IPS DF 4.7 (cell line): ENCODE results near the gene KCNG2.
"Not testable (repeated sequence)": the region's sequence is repeated elsewhere in the genome, so short reads cannot be mapped to it uniquely, and the experiment has no call there.

Source experiments
- DNase-seq: peaks from one replicate; pipeline ENCODE4 v3.0.0-alpha.2; 2013; ENCODE audit warnings: low spot score; ENCODE audit errors: extremely low read depth

The KCNG2 gene

DNA sequence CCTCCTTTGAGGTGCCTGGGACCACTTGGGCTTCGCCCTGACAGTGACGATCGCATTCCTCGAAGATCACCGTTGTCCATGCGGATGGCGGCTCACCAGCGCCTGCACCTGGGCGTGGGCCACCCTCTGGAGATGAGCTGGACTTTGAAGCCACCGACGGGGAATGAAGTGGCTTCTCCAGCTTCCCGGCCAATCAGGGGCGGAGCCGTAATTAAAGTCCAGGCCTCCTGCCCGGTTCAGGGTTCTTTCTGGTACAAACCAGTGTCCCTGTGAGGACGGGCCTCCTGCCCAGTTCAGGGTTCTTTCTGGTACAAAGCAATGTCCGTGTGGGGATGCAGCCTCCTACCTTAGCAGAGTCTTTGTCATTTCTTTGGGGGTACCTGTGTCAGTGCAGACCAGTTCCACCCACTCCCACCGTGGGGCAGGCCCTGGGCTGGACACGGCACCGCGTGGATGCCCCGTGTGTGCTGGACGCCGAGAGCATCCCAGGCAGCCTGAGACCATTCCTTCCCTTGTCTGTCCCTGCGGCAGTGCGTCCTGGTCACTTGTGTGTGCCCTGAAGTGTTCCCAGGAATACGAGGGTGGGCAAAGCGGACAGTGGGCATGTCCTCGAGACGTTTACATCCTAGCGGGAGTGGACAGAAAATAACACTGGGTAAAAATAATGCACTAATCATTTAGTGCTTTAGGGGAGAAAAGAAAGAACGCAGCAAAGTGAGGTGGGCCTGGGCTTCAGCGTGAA, 55.0 kb downstream of the KCNG2 start:
- DNase-seq: no peak

DNA sequence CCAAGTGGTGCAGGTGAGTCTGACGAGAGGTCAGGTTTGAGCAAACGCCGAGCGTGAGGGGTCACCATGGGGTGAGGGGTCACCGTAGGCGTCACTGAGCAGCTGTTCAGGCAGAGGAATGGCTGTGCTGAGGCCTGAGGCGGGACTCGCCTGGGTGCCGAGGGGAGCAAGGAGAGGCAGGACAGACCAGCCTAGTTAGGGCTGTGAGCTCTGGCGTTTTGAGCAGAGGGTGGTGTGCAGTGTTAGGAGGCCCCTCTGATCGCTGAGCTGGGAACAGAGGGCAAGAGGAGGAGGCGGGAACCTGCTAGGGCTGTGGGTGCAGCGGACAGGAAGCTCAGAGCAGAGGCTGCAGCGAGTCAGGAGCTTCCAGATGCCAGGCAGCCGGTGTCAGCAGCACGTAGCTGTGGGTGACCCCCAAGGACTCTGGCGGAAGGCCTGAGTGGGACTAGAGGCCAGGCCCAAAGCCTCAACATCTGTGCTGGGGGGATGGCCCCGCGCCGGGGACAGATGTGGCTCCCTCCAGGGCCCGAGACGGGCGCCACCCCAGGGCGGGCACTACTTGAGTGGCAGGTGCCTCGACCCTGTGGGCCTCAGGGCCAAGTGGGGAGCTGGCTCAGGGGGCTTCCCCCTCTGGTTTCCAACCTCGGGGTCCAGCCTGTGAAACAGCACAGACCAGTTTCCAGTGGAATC, 55.7 kb downstream of the KCNG2 start:
- DNase-seq: no peak

GRCh38 chr18:79853993-79854364, 56.2 kb downstream of the KCNG2 start:
- no peak for DNase-seq

DNA sequence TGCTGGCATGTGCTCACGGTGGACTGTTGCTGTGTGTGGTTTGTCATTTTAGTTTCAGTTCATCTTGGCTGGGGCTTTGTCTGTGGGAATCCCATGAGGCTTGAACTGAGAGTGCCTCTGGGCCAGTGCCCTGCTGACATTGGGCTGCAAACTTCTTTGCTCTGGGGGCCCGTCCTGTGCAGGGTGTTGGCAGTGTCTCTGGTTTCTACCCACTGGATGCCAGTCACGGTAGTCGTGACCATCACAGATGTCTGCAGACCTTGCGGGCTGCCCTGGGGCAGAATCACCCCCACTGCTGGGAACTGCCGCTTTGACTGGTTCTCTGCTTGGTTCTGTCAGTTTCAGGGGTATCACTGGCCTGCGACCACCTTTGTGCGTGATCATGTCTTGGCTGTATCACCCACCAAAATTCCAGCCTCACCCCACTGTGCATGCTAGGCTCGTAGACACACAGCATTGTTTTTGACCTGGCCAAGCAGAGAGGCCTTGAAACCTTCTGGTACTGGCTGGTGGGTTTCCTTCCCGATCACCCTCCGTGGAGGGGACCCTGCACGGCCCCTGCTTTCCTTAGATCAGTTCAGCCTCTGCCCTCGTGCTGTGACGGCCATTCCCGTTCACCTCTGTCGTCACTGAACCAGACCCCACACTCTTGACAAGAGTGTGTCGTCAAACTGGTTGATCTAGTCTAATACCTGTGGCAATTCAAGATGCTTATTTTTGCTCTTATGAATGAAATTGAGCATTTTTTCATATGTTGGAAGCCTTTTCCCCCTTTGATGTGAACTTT, 57.6 kb downstream of the KCNG2 start:
- DNase-seq: no peak

DNA sequence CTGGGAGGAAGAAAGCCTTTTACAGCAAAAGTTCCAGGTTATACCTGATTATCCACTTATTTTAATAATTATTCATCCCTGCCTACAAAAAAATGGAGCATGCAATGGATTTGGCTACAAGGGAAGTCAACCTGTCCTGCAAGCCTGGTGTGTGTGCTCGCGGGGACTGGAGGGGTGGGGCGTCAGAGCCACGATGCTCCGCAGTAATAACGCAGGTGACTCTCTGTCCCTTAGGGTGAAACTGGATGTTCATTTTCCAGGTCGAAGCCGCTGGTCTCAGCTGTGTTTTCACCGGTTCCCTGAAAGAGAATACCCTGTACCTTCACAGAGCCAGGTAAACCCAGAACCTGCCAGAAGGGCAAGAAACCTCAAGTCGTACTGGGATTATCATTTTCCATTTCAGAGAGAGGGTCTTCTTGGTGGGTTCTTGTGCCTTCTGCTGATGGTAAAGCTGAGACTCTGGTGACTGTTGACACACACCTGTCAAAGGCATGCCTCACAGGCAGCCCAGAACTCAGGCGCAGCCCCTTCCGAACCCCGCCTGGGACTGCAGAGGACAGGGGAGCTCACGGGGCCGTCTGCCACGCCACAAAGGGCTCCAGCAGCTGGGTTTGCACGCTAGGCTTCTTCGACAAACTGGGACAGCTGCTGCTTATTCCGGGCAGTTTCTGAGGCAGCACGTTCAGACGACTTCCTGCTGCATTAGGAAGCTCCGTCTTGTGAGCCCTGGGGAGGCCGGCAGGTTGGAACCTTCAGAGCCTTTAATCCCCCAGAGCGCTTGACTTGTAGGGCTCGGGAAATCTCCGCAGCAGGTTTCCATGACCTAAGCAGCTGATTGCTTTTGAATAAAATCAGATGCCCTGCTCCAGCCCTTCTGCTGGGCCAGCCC, 58.6 kb downstream of the KCNG2 start:
- peak; percentile 14 for DNase-seq

GRCh38 chr18:79857082-79857671, 59.4 kb downstream of the KCNG2 start:
- no peak for DNase-seq

GRCh38 chr18:79859314-79859713, 61.6 kb downstream of the KCNG2 start:
- DNase-seq: no peak

- DNase-seq: no peak
Observed at GRCh38 chr18:79861687-79862086, 63.9 kb downstream of the KCNG2 start.

- no peak for DNase-seq
Observed at GRCh38 chr18:79862562-79862961, 64.8 kb downstream of the KCNG2 start.

DNA sequence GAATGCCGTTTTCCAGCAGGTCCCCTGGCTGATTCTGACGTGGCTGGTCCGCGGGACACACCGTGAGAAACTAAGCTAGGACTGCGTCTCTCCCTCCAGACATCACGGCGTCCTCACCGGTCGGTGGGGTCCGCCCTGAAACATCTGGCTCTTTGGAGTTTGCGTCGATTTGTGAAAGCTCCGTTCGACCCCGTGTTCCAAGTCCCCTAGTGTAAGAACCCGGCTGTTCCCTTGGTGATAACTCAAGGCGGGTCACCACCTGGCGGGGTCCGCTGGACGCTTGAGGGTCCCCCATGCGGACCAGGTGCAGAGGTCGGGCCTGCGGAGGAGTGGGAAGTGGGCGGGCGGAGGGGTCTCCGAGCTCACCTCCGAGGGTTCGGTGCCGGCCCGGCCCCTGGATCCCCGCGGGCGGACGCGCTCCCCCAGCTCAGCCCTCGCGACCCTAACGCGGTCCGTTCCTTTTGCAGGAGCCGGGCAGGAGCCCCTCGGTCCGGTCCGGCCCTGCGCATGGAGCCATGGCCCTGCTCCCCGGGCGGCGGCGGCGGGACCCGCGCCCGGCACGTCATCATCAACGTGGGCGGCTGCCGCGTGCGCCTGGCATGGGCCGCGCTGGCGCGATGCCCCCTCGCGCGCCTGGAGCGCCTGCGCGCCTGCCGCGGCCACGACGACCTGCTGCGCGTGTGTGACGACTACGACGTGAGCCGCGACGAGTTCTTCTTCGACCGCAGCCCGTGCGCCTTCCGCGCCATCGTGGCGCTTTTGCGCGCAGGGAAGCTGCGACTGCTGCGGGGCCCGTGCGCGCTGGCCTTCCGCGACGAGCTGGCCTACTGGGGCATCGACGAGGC, 65.6 kb downstream of the KCNG2 start:
- DNase-seq: no peak

- no peak for DNase-seq
Observed at GRCh38 chr18:79864006-79864725, 66.4 kb downstream of the KCNG2 start.

GRCh38 chr18:79864955-79865354, 67.2 kb downstream of the KCNG2 start:
- DNase-seq: not testable (repeated sequence)

DNA sequence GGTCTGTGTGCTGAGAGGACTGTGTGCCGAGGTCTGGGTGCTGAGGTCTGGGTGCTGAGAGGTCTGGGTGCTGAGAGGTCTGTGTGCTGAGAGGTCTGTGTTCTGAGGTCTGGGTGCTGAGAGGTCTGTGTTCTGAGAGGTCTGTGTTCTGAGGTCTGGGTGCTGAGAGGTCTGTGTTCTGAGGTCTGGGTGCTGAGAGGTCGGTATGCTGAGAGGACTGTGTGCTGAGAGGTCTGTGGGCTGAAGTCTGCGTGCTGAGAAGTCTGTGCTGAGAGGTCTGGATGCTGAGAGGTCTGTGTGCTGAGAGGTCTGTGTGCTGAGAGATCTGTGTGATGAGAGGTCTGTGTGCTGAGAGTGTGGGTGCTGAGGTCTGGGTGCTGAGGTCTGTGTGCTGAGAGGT, 68.2 kb downstream of the KCNG2 start:
- not testable (repeated sequence) for DNase-seq

GRCh38 chr18:79866889-79867574, 69.3 kb downstream of the KCNG2 start:
- DNase-seq: no peak

DNA sequence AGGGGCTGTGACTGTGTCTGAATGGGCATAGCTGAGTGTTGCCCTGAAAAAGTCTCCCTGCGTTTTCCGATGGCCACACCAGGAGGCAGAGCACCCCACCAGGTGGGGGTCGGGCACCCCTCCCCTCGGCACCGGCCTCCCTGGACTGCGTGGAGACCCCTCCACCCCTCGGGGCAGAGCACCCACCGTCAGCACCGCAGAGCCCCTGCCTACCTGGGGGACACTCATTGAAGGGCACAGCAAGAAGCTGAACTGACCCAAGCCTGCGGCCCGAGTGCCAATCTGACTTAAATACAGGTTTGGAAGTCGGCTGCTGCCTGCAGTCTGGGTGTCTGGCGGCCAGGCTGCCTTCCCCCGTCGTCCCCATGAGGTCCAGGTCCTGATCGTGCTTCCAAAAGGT, 69.9 kb downstream of the KCNG2 start:
- no peak for DNase-seq

DNA sequence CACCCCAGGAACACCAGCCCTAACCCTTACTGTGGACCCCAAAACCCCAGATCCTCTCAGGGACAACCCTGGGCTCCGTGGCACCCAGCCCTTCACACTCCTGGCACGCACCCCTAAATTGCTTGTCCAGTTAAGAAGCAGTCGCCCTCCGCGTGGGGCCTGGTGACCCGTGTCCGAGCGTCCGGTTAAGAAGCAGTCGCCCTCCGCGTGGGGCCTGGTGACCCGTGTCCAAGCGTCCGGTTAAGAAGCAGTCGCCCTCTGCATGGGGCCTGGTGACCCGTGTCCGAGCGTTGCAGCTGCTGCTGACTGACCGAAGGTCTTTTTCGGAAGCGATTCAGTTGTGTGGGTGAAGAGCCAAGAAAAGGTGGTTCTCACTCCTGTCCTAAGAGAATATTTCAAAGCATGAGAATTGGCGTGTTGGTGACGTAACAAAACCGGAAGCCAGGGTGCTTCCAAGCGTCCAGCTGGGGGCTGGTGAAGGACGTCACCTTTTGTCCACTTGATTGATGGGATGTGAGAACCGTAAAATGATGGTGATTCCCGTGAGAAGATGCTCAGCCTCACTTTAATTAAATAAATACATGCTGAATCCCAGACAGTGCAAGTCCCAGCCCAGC, 70.5 kb downstream of the KCNG2 start:
- DNase-seq: no peak

- DNase-seq: no peak
Observed at GRCh38 chr18:79868811-79869541, 71.2 kb downstream of the KCNG2 start.
